B cell (primary cell): ENCODE measurements around the gene RNPEP. TPM values are rescaled to one million over a fixed set of nuclear protein-coding genes. Genes with fewer than 3 reads are reported as not detected.

ENCODE experiments used
- ATAC-seq: fragments of 200-7000 bp; cut with Tn5 transposase; one replicate; pipeline ENCODE4 v1.10.0; 2021; ENCODE audit warnings: low read depth, mild to moderate bottlenecking, moderate number of reproducible peaks, moderate library complexity
- CTCF ChIA-PET: fragments of 350-600 bp; sonication (Branson Sonifier 250); formaldehyde crosslinking; loops from one replicate; lab custom pipeline; 2021; ENCODE audit warnings: antibody characterized with exemption, inconsistent platforms; lab: Charles Lee
- POLR2A ChIA-PET: fragments of 350-600 bp; sonication (Branson Sonifier 250); formaldehyde crosslinking; loops from one replicate; lab custom pipeline; 2021; ENCODE audit warnings: antibody characterized with exemption; lab: Charles Lee
- DNase-seq: peaks from one replicate; pipeline ENCODE4 v3.0.0; 2013
- H2AFZ ChIP-seq: 2 replicates; pipeline ENCODE4 v1.6.1; 2012; ENCODE audit warnings: mild to moderate bottlenecking, low read depth, low read length; ENCODE audit not compliant: insufficient read depth, poor library complexity, severe bottlenecking
- H3K27ac ChIP-seq, 2 donors: 1 replicate in 1 of 2; 2 replicates in 1 of 2; pipeline ENCODE4 v1.5.1; 2012 to 2013; ENCODE audit warnings: low read length in 2 of 2, mild to moderate bottlenecking in 2 of 2, moderate library complexity in 1 of 2
- H3K27me3 ChIP-seq, 4 experiments: fragments of 200-600 bp in 1 of 4; sonication (generic) in 1 of 4; replicated peaks in 1 of 4; 1 replicate in 2 of 4; 2 replicates in 2 of 4; pipeline versions ENCODE4 v1.6.1 to v1.7.0; 2013 to 2016; ENCODE audit warnings: low read length in 3 of 4, mild to moderate bottlenecking in 2 of 4, mixed read lengths in 1 of 4, moderate library complexity in 1 of 4; ENCODE audit not compliant: insufficient read depth in 4 of 4, control insufficient read depth in 3 of 4; ENCODE audit errors: control extremely low read depth in 1 of 4
- H3K36me3 ChIP-seq, 2 experiments: replicated peaks in 1 of 2; 1 replicate in 1 of 2; 2 replicates in 1 of 2; pipeline versions ENCODE4 v1.6.1 to v1.7.1; 2013; ENCODE audit warnings: low read length in 1 of 2; ENCODE audit not compliant: insufficient read depth in 2 of 2, control insufficient read depth in 1 of 2; ENCODE audit errors: control extremely low read depth in 1 of 2, extremely low read depth in 1 of 2
- H3K4me1 ChIP-seq, 2 donors: fragments of 200-600 bp in 1 of 2; sonication (generic) in 1 of 2; 1 replicate in 1 of 2; 2 replicates in 1 of 2; pipeline versions ENCODE4 v1.5.1 to v1.6.1; 2013 to 2017; ENCODE audit warnings: low read length in 2 of 2; ENCODE audit not compliant: control insufficient read depth in 2 of 2, insufficient read depth in 2 of 2
- H3K4me2 ChIP-seq: replicated peaks from 2 replicates; pipeline ENCODE3; 2012; ENCODE audit warnings: mild to moderate bottlenecking, low read depth, low read length; ENCODE audit not compliant: poor library complexity, severe bottlenecking
- H3K4me3 ChIP-seq, 5 experiments: fragments of 200-600 bp in 1 of 5; sonication (generic) in 1 of 5; 1 replicate in 3 of 5; 2 replicates in 2 of 5; pipeline versions ENCODE4 v1.5.1 to v1.7.0; 2011 to 2016; ENCODE audit warnings: low read length in 4 of 5, mild to moderate bottlenecking in 4 of 5, low read depth in 2 of 5, control low read depth in 1 of 5, moderate library complexity in 1 of 5; ENCODE audit not compliant: insufficient read depth in 1 of 5; ENCODE audit errors: control extremely low read depth in 1 of 5, extremely low read depth in 1 of 5
- H3K79me2 ChIP-seq: fragments of 200-600 bp; sonication (generic); one replicate; pipeline ENCODE4 v1.6.0; 2016; ENCODE audit warnings: low read length; ENCODE audit not compliant: control insufficient read depth, insufficient read depth
- H3K9ac ChIP-seq: fragments of 200-600 bp; sonication (generic); 2 replicates; pipeline ENCODE4 v1.6.1; 2017; ENCODE audit warnings: mild to moderate bottlenecking, low read length, moderate library complexity
- H3K9me3 ChIP-seq, 3 donors: one replicate each; pipeline versions ENCODE4 v1.6.1 to v1.7.1; 2013; ENCODE audit warnings: low read length in 2 of 3; ENCODE audit not compliant: control insufficient read depth in 2 of 3, insufficient read depth in 1 of 3; ENCODE audit errors: control extremely low read depth in 1 of 3
- H4K20me1 ChIP-seq: 2 replicates; pipeline ENCODE4 v1.6.0; 2012; ENCODE audit warnings: mild to moderate bottlenecking, low read length; ENCODE audit not compliant: insufficient read depth, control insufficient read depth, poor library complexity, severe bottlenecking
- H3K27ac Mint-ChIP-seq: one replicate; pipeline ENCODE4 v1.8.0; 2021; ENCODE audit warnings: mixed read lengths
- H3K27me3 Mint-ChIP-seq: one replicate; pipeline ENCODE4 v1.8.0; 2021; ENCODE audit warnings: mixed read lengths
- H3K4me1 Mint-ChIP-seq: one replicate; pipeline ENCODE4 v1.8.0; 2021; ENCODE audit warnings: mixed read lengths
- H3K4me3 Mint-ChIP-seq: one replicate; pipeline ENCODE4 v1.8.0; 2021; ENCODE audit warnings: mixed read lengths
- H3K9me3 Mint-ChIP-seq: one replicate; pipeline ENCODE4 v1.8.0; 2022; ENCODE audit warnings: mixed read lengths; ENCODE audit not compliant: insufficient read depth
- CTCF ChIP-seq: fragments of 200-600 bp; IDR thresholded peaks from one replicate; pipeline ENCODE4 v1.8.0; 2022; ENCODE audit warnings: antibody characterized with exemption, mild to moderate bottlenecking
- EZH2 ChIP-seq: IDR thresholded peaks from 2 replicates; pipeline ENCODE4 v1.6.1; 2012; ENCODE audit warnings: borderline replicate concordance, low read depth, mild to moderate bottlenecking, moderate library complexity, low read length; ENCODE audit not compliant: insufficient read depth, poor library complexity, severe bottlenecking
- WGBS: methylation state at CpG from one replicate; pipeline ENCODE4 v1.1.5; 2013; ENCODE audit warnings: missing lambda C conversion rate; ENCODE audit not compliant: insufficient coverage; 5-methylcytosine and 5-hydroxymethylcytosine counted together
- intact Hi-C: fragments of 100-400 bp; cut with micrococcal nuclease; formaldehyde crosslinking; loops from one replicate; pipeline ENCODE4 v1.10.0; 2022
- polyA plus RNA-seq: library from polyadenylated mRNA; depleted of rRNA; stranded (reverse); fragments of >200 nt; gene quantifications from 2 replicates; pipeline ENCODE4 v1.2.3, GENCODE V29; 2012
- total RNA-seq, 2 donors: library from RNA; stranded (reverse); fragments of 120-200 nt in 1 of 2; gene quantifications; 1 replicate in 1 of 2; 2 replicates in 1 of 2; pipeline versions ENCODE4 v1.2.3 to v1.2.4, GENCODE V29; 2013 to 2022

RNPEP gene
- total and polyA plus RNA-seq, 2 donors (not counting 1 experiment from before 2014, with no cell fraction given): 28.9 to 42.9 TPM

- Histone ChIP-seq H3K27ac (no peak overlapping the region), H3K27me3 (no peaks in the 10 kb centered on the region), H3K9ac (no peak overlapping the region), H2AFZ (no peak overlapping the region), H3K36me3 (peaks cover 0 to 11% of the 10 kb centered on the region in 2 experiments), H3K79me2 (peaks cover 11% of the 10 kb centered on the region), H3K4me3 (no peak overlapping the region), H3K4me2 (no peak overlapping the region), H3K9me3 (no peaks in the 10 kb centered on the region), H3K4me1 (peaks cover 11 to 13% of the 10 kb centered on the region in 2 donors), H4K20me1 (peaks cover 4% of the 10 kb centered on the region)
- H3K27me3 Mint-ChIP-seq: no peaks in the 10 kb centered on the region
- TF ChIP-seq CTCF: no peak
- TF ChIP-seq EZH2: no peak
- CTCF ChIA-PET: interaction anchor here (0.6 to 4.1 kb wide), 3 partner anchors 15 to 89 kb away, joined by 3 to 17 read pairs (median 4); no protein-coding TSS in a partner anchor
- DNase-seq: no peak
- peak overlapping the region; percentile 15 for H3K27ac Mint-ChIP-seq
- intact Hi-C loops: loop anchor here (5.0 to 10.0 kb wide), 3 partner anchors 180 to 962 kb away; partner anchors contain the start of genes KIF21B, PPP1R12B, PTPN7 and UBE2T
- H3K9me3 Mint-ChIP-seq: no peaks in the 10 kb centered on the region
- ATAC-seq: no peak
- POLR2A ChIA-PET: no interaction called here
- no CpG with 5 or more reads among the region's 3 CpGs for WGBS
- H3K4me3 Mint-ChIP-seq: peak overlapping the region; percentile 45
- peaks cover 27% of the 10 kb centered on the region for H3K4me1 Mint-ChIP-seq
Observed at GRCh38 chr1:201984446-201984845, 2.0 kb downstream of the RNPEP start.

- Histone ChIP-seq H3K27ac (no peak overlapping the region), H2AFZ (no peak overlapping the region), H4K20me1 (peaks cover 4% of the 10 kb centered on the region), H3K27me3 (no peaks in the 10 kb centered on the region), H3K4me3 (no peak overlapping the region), H3K79me2 (peaks cover 11% of the 10 kb centered on the region), H3K36me3 (peaks cover 0 to 18% of the 10 kb centered on the region in 2 experiments), H3K4me1 (peaks cover 11 to 13% of the 10 kb centered on the region in 2 donors), H3K4me2 (no peak overlapping the region), H3K9me3 (no peaks in the 10 kb centered on the region), H3K9ac (no peak overlapping the region)
- TF ChIP-seq CTCF (no peak), EZH2 (no peak)
- Mint-ChIP-seq H3K9me3 (no peaks in the 10 kb centered on the region), H3K27ac (no peak overlapping the region), H3K4me1 (peaks cover 27% of the 10 kb centered on the region), H3K4me3 (no peak overlapping the region), H3K27me3 (no peaks in the 10 kb centered on the region)
- POLR2A ChIA-PET: no interaction called here
- intact Hi-C loops: loop anchor here (10.0 kb wide), 2 partner anchors 179 to 359 kb away; partner anchors contain the start of genes PPP1R12B, PTPN7 and UBE2T
- ATAC-seq: no peak
- 77% methylated on average over 2 of the region's 2 CpGs for WGBS
- no peak for DNase-seq
- CTCF ChIA-PET: interaction anchor here (0.7 kb wide), 1 partner anchor 11 kb away, joined by 3 read pairs; no protein-coding TSS in a partner anchor
Observed at GRCh38 chr1:201985355-201985754, 2.9 kb downstream of the RNPEP start.
